Activated CD8-positive, alpha-beta memory T cell treated with anti-CD3 and anti-CD28 coated beads, Interleukin-2, amount 50 U/mL, for 24 hours (primary cell): Measurements from ENCODE around the gene CST11.

Source experiments
- DNase-seq: peaks from one replicate; pipeline ENCODE4 v3.0.0-alpha.2; 2020; ENCODE audit errors: extremely low read depth

Gene CST11

GRCh38 chr20:23453549-23454543, 1.2 kb upstream of the CST11 start:
- no peak for DNase-seq

- no peak for DNase-seq
These were observed 654 bp downstream of the CST11 start for GRCh38 chr20:23451956-23452487.

- DNase-seq, result no peak
These were observed 1.8 kb downstream of the CST11 start for GRCh38 chr20:23450877-23451276.

GRCh38 chr20:23449421-23449820, 3.3 kb downstream of the CST11 start:
- DNase-seq, result no peak

- no peak for DNase-seq
These were observed 4.5 kb downstream of the CST11 start for GRCh38 chr20:23448167-23448566.

GRCh38 chr20:23446505-23446904, 6.2 kb downstream of the CST11 start:
- no peak for DNase-seq

GRCh38 chr20:23445596-23446217, 7.0 kb downstream of the CST11 start:
- DNase-seq, result no peak

GRCh38 chr20:23444859-23445258, 7.8 kb downstream of the CST11 start:
- DNase-seq, result no peak

GRCh38 chr20:23442436-23442835, 10.2 kb downstream of the CST11 start:
- DNase-seq, result no peak

- peak; percentile 41 for DNase-seq
These were observed 10.8 kb downstream of the CST11 start for GRCh38 chr20:23441850-23442313.

GRCh38 chr20:23440004-23440403, 12.7 kb downstream of the CST11 start:
- DNase-seq, result no peak

GRCh38 chr20:23438661-23439060, 14.0 kb downstream of the CST11 start:
- DNase-seq, result no peak

- DNase-seq, result no peak
These were observed 15.4 kb downstream of the CST11 start for GRCh38 chr20:23437126-23437899.

- no peak for DNase-seq
These were observed 16.0 kb downstream of the CST11 start for GRCh38 chr20:23436681-23437080.

- no peak for DNase-seq
These were observed 16.8 kb downstream of the CST11 start for GRCh38 chr20:23435626-23436539.

- no peak for DNase-seq
These were observed 18.0 kb downstream of the CST11 start for GRCh38 chr20:23434521-23435313.

- DNase-seq, result no peak
These were observed 19.0 kb downstream of the CST11 start for GRCh38 chr20:23433628-23434027.

GRCh38 chr20:23425129-23425528, 27.5 kb downstream of the CST11 start:
- DNase-seq, result no peak

GRCh38 chr20:23420943-23421931, 31.4 kb downstream of the CST11 start, which contains the start of gene NAPB:
Gene NAPB (minus strand): TSS chr20:23421488. CDS start chr20:23421402, 86 bp downstream.
- DNase-seq, result peak; percentile 81
